ENCODE results near the gene HMG20B.

Gene HMG20B

GRCh38 chr19:3607303-3608078 lies 34.7 kb downstream of the HMG20B start:
- peak; percentile 86 for DNase-seq (ENCODE audit: low read depth, low spot score)

GRCh38 chr19:3608079-3608641 lies 35.4 kb downstream of the HMG20B start:
- no peak for DNase-seq (ENCODE audit: low read depth, low spot score)

GRCh38 chr19:3608750-3609322 lies 36.1 kb downstream of the HMG20B start:
- DNase-seq (ENCODE audit: low read depth, low spot score), result no peak

GRCh38 chr19:3609779-3610719 lies 37.3 kb downstream of the HMG20B start:
- DNase-seq (ENCODE audit: low read depth, low spot score), result no peak

- DNase-seq (ENCODE audit: low read depth, low spot score), result no peak
These were observed 38.3 kb downstream of the HMG20B start for GRCh38 chr19:3610745-3611717.

- DNase-seq (ENCODE audit: low read depth, low spot score), result no peak
These were observed 39.1 kb downstream of the HMG20B start for GRCh38 chr19:3611841-3612240.

- no peak for DNase-seq (ENCODE audit: low read depth, low spot score)
These were observed 39.6 kb downstream of the HMG20B start for GRCh38 chr19:3612330-3612729.

- peak; percentile 41 for DNase-seq (ENCODE audit: low read depth, low spot score)
These were observed 40.4 kb downstream of the HMG20B start for GRCh38 chr19:3612901-3613741.

GRCh38 chr19:3613818-3614661 lies 41.3 kb downstream of the HMG20B start:
- no peak for DNase-seq (ENCODE audit: low read depth, low spot score)

GRCh38 chr19:3614858-3615505 lies 42.2 kb downstream of the HMG20B start:
- DNase-seq (ENCODE audit: low read depth, low spot score), result no peak

GRCh38 chr19:3615524-3616135 lies 42.9 kb downstream of the HMG20B start:
- no peak for DNase-seq (ENCODE audit: low read depth, low spot score)

GRCh38 chr19:3617463-3617862 lies 44.7 kb downstream of the HMG20B start:
- peak; percentile 35 for DNase-seq (ENCODE audit: low read depth, low spot score)

GRCh38 chr19:3618144-3618810 lies 45.5 kb downstream of the HMG20B start:
- peak; percentile 48 for DNase-seq (ENCODE audit: low read depth, low spot score)

GRCh38 chr19:3618811-3619630 lies 46.3 kb downstream of the HMG20B start:
- no peak for DNase-seq (ENCODE audit: low read depth, low spot score)

- DNase-seq (ENCODE audit: low read depth, low spot score), result no peak
These were observed 46.9 kb downstream of the HMG20B start for GRCh38 chr19:3619631-3620012.

GRCh38 chr19:3620145-3620816 lies 47.5 kb downstream of the HMG20B start:
- no peak for DNase-seq (ENCODE audit: low read depth, low spot score)

Measured in ELF-1 (cell line).